Stomach (tissue), 9 donors: ENCODE results near the gene ARHGAP15. TPM values are rescaled to one million over a fixed set of nuclear protein-coding genes. Genes with fewer than 3 reads are reported as not detected.

Source experiments
- DNase-seq, 2 donors: peaks; one replicate each; pipeline versions ENCODE4 v3.0.0 to v3.0.0-alpha.2; 2013 to 2019
- H3K27ac ChIP-seq, 5 donors: fragments of 200-600 bp in 4 of 5; sonication (generic) in 4 of 5; one replicate each; pipeline ENCODE4 v1.5.1; 2013 to 2019; ENCODE audit warnings: mild to moderate bottlenecking in 1 of 5, moderate library complexity in 1 of 5
- H3K27me3 ChIP-seq, 3 donors: fragments of 200-600 bp; sonication (generic); one replicate each; pipeline ENCODE4 v1.5.1; 2017 to 2019; ENCODE audit warnings: mixed run types in 1 of 3
- H3K36me3 ChIP-seq, 4 donors: fragments of 200-600 bp; sonication (generic); 1 replicate in 3 of 4; 2 replicates in 1 of 4; pipeline ENCODE4 v1.5.1; 2016 to 2019
- H3K4me1 ChIP-seq, 4 donors: fragments of 200-600 bp; sonication (generic); one replicate each; pipeline ENCODE4 v1.5.1; 2016 to 2019
- H3K4me3 ChIP-seq, 4 donors: fragments of 200-600 bp; sonication (generic) in 3 of 4; one replicate each; pipeline ENCODE4 v1.5.1; 2016 to 2019; ENCODE audit warnings: mild to moderate bottlenecking in 1 of 4
- H3K9me3 ChIP-seq, 4 donors: fragments of 200-600 bp; sonication (generic); one replicate each; pipeline ENCODE4 v1.5.1; 2016 to 2019
- CTCF ChIP-seq, 7 experiments: fragments of 450-650 bp in 4 of 7; fragments of 200-600 bp in 3 of 7; sonication (generic) in 3 of 7; IDR thresholded peaks; one replicate each; pipeline ENCODE4 v1.5.1; 2016 to 2019; ENCODE audit warnings: antibody characterized with exemption in 7 of 7, control low read depth in 2 of 7, mild to moderate bottlenecking in 1 of 7
- EP300 ChIP-seq: sonication (generic); formaldehyde crosslinking; IDR thresholded peaks from one replicate; pipeline ENCODE4 v1.6.1; 2017; ENCODE audit warnings: antibody characterized with exemption
- POLR2A ChIP-seq, 4 donors: fragments of 450-650 bp; IDR thresholded peaks; one replicate each; pipeline ENCODE4 v1.6.1; 2016; ENCODE audit warnings: antibody characterized with exemption in 4 of 4, control low read depth in 2 of 4, mild to moderate bottlenecking in 1 of 4, moderate library complexity in 1 of 4
- POLR2AphosphoS5 ChIP-seq, 3 donors: sonication (generic); formaldehyde crosslinking; IDR thresholded peaks; one replicate each; pipeline ENCODE4 v1.6.1; 2016; ENCODE audit warnings: antibody characterized with exemption in 3 of 3
- WGBS, 5 donors: extraction: QIAGEN DNeasy Blood & Tissue Kit in 3 of 5; methylation state at CpG; one replicate each; pipeline versions ENCODE4 v1.1.5 to v1.1.7; 2013 to 2018; 5-methylcytosine and 5-hydroxymethylcytosine counted together
- intact Hi-C: fragments of 100-400 bp; cut with DNase I; formaldehyde crosslinking; loops from one replicate; pipeline ENCODE4 v1.15.1; 2023; ENCODE audit warnings: low total_unique reads
- polyA plus RNA-seq, 3 donors: library from polyadenylated mRNA; stranded (reverse); fragments of 200-250 nt; gene quantifications; one replicate each; pipeline ENCODE4 v1.2.3, GENCODE V29; 2013
- total RNA-seq, 5 donors: library from RNA; depleted of rRNA; stranded (reverse); fragments of >200 nt; gene quantifications; one replicate each; pipeline versions ENCODE4 v1.1.0 to v1.2.3, GENCODE V29; 2014 to 2016
- donor health status: healthy with polysubstance abuse.
- donor health status: Bipolar disorder and iron deficiency.
- donor health status: healthy.

Gene ARHGAP15
- total and polyA plus RNA-seq, 8 donors, result 1.8 to 66.3 (median 6.8) TPM; not detected in 1

- 89 to 95% (median 91%) methylated on average over 2 of the region's 2 CpGs for WGBS, 5 donors
- intact Hi-C loops, result loop anchor here (10.0 kb wide), 1 partner anchor 87 kb away; no protein-coding TSS in a partner anchor
- DNase-seq, result no peak
Measured at GRCh38 chr2:143251681-143252080, 122.5 kb downstream of the ARHGAP15 start.

GRCh38 chr2:143252138-143252907 is 123.1 kb downstream of the ARHGAP15 start:
- H3K27ac ChIP-seq, result no peak overlapping the region
- WGBS, 5 donors, result 73 to 82% (median 75%) methylated on average over 5 of the region's 5 CpGs
- no peak for TF ChIP-seq EP300
- TF ChIP-seq POLR2AphosphoS5 (IDR thresholded peaks at IDR 0.05), result no peak
- no peak for TF ChIP-seq CTCF (IDR thresholded peaks at IDR 0.05)
- TF ChIP-seq POLR2A (IDR thresholded peaks at IDR 0.05), result no peak
- H3K36me3 ChIP-seq, result no peaks in the 10 kb centered on the region
- H3K27me3 ChIP-seq, result no peaks in the 10 kb centered on the region
- H3K4me1 ChIP-seq, result peaks cover 0 to 5% (median 0%) of the 10 kb centered on the region in 4 donors
- H3K9me3 ChIP-seq, result no peaks in the 10 kb centered on the region
- intact Hi-C loops, result loop anchor here (10.0 kb wide), 1 partner anchor 88 kb away; no protein-coding TSS in a partner anchor
- H3K4me3 ChIP-seq, result no peak overlapping the region
- no peak for DNase-seq

More at GRCh38 chr2:143251681-143252080, 122.5 kb downstream of the ARHGAP15 start:
- Histone ChIP-seq H3K4me3 (no peak overlapping the region), H3K9me3 (no peaks in the 10 kb centered on the region), H3K27me3 (no peaks in the 10 kb centered on the region), H3K36me3 (no peaks in the 10 kb centered on the region), H3K4me1 (peaks cover 0 to 5% (median 0%) of the 10 kb centered on the region in 4 donors), H3K27ac (no peak overlapping the region)
- no peak for TF ChIP-seq CTCF (IDR thresholded peaks at IDR 0.05)

GRCh38 chr2:143254110-143254509 is 124.9 kb downstream of the ARHGAP15 start:
- intact Hi-C loops, result loop anchor here (10.0 kb wide), 1 partner anchor 89 kb away; no protein-coding TSS in a partner anchor

GRCh38 chr2:143255086-143255485 is 125.9 kb downstream of the ARHGAP15 start:
- Histone ChIP-seq H3K4me3 (no peak overlapping the region), H3K27me3 (no peaks in the 10 kb centered on the region), H3K9me3 (no peaks in the 10 kb centered on the region), H3K27ac (no peak overlapping the region), H3K4me1 (peaks cover 0 to 13% (median 3%) of the 10 kb centered on the region in 4 donors), H3K36me3 (no peaks in the 10 kb centered on the region)
- DNase-seq, result no peak
- 74 to 85% (median 81%) methylated on average over 3 of the region's 3 CpGs for WGBS, 5 donors
- intact Hi-C loops, result loop anchor here (10.0 kb wide), 1 partner anchor 90 kb away; no protein-coding TSS in a partner anchor
- TF ChIP-seq CTCF (IDR thresholded peaks at IDR 0.05) (no peak), EP300 (no peak)

More at GRCh38 chr2:143254110-143254509, 124.9 kb downstream of the ARHGAP15 start:
- H3K9me3 ChIP-seq, result no peaks in the 10 kb centered on the region
- H3K4me1 ChIP-seq, result peaks cover 0 to 7% (median 3%) of the 10 kb centered on the region in 4 donors
- H3K27me3 ChIP-seq, result no peaks in the 10 kb centered on the region
- no peak for DNase-seq
- H3K36me3 ChIP-seq, result no peaks in the 10 kb centered on the region
- 51 to 86% (median 56%) methylated on average over 1 of the region's 1 CpG for WGBS, 5 donors
- TF ChIP-seq POLR2AphosphoS5 (IDR thresholded peaks at IDR 0.05) (no peak), CTCF (IDR thresholded peaks at IDR 0.05) (no peak), EP300 (no peak), POLR2A (IDR thresholded peaks at IDR 0.05) (no peak)
- H3K4me3 ChIP-seq, result no peak overlapping the region
- no peak overlapping the region for H3K27ac ChIP-seq
